Measurements from ENCODE around the gene PCDHB8. TPM values are rescaled to one million over a fixed set of nuclear protein-coding genes. Genes with fewer than 3 reads are reported as not detected.
"Not testable (repeated sequence)": the region's sequence is repeated elsewhere in the genome, so short reads cannot be mapped to it uniquely, and the experiment has no call there.

The PCDHB8 gene
- total RNA-seq, 1 experiment from 2014 or later, result 7.6 TPM

- Histone ChIP-seq H3K4me1 (ENCODE audit: control insufficient read depth, insufficient read depth, low read length) (no peaks in the 10 kb centered on the region), H3K27ac (ENCODE audit: low read length) (no peak within 1 kb of the TSS), H3K4me3 (ENCODE audit: low read depth in 2 of 2, low read length in 2 of 2) (peak within 1 kb of the TSS; percentile 35 to 51), H3K27me3 (ENCODE audit: control insufficient read depth, insufficient read depth, low read length) (peaks cover 3% of the 10 kb centered on the region; the same call in 1 of the 2 replicates), H3K36me3 (ENCODE audit: control insufficient read depth, insufficient read depth, low read length) (no peaks in the 10 kb centered on the region), H3K9me3 (ENCODE audit: control insufficient read depth, insufficient read depth, low read depth, low read length) (peaks cover 11% of the 10 kb centered on the region; the same call in 1 of the 2 replicates)
- intact Hi-C loops (cut with micrococcal nuclease; ENCODE audit: unreplicated experiment), result loop anchor here (5.0 kb wide), 2 partner anchors 189 to 339 kb away; partner anchors contain the start of gene PCDHGA10
- TF ChIP-seq CTCF (IDR thresholded peaks at IDR 0.05) (peak; percentile 72), SIN3A (IDR thresholded peaks at IDR 0.05; ENCODE audit: borderline replicate concordance, insufficient read depth, low read depth, low read length) (no peak)
- no TSS peak for BruUV-seq (replicated peaks)
- CTCF ChIA-PET, result interaction anchor here (0.6 to 2.1 kb wide), 16 partner anchors 17 to 395 kb away, joined by 3 to 12 read pairs (median 4); partner anchors contain the start of genes DIAPH1, PCDHB10, PCDHB11 and PCDHB2
- in situ Hi-C loops (cut with HindIII; ENCODE audit: low pct_unique_long_range_greater_than_20kb, low sequenced_read_pairs), result no loop called here
- ATAC-seq, result peak; percentile 94
- DNase-seq (ENCODE audit: low read depth, low spot score), result peak; percentile 22
- POLR2A ChIA-PET, result interaction anchor here (0.5 kb wide), 1 partner anchor 335 kb away, joined by 3 read pairs; no protein-coding TSS in a partner anchor
Observed at GRCh38 chr5:141223112-141223783, 45.7 kb downstream of the PCDHB8 start, which contains the start of gene PCDHB14. Gene PCDHB14 (plus strand): TSS chr5:141223343. CDS start chr5:141223506, 163 bp downstream.

GRCh38 chr5:141224844-141225243 is 47.3 kb downstream of the PCDHB8 start:
- H3K27ac ChIP-seq (ENCODE audit: low read length); DNase-seq (ENCODE audit: low read depth, low spot score); CTCF ChIA-PET; in situ Hi-C loops (cut with HindIII; ENCODE audit: low pct_unique_long_range_greater_than_20kb, low sequenced_read_pairs); H3K9me3 ChIP-seq (ENCODE audit: control insufficient read depth, insufficient read depth, low read depth, low read length); H3K36me3 ChIP-seq (ENCODE audit: control insufficient read depth, insufficient read depth, low read length); H3K4me3 ChIP-seq (ENCODE audit: low read depth in 2 of 2, low read length in 2 of 2); H3K27me3 ChIP-seq (ENCODE audit: control insufficient read depth, insufficient read depth, low read length); ATAC-seq; POLR2A ChIA-PET; H3K4me1 ChIP-seq (ENCODE audit: control insufficient read depth, insufficient read depth, low read length); BruUV-seq (replicated peaks): not testable (repeated sequence)
- intact Hi-C loops (cut with micrococcal nuclease; ENCODE audit: unreplicated experiment), result loop anchor here (5.0 kb wide), 2 partner anchors 187 to 337 kb away; partner anchors contain the start of gene PCDHGA10

- H3K4me3 ChIP-seq (ENCODE audit: low read depth in 2 of 2, low read length in 2 of 2); ATAC-seq; intact Hi-C loops (cut with micrococcal nuclease; ENCODE audit: unreplicated experiment); CTCF ChIA-PET; BruUV-seq (replicated peaks); in situ Hi-C loops (cut with HindIII; ENCODE audit: low pct_unique_long_range_greater_than_20kb, low sequenced_read_pairs); H3K27me3 ChIP-seq (ENCODE audit: control insufficient read depth, insufficient read depth, low read length); H3K9me3 ChIP-seq (ENCODE audit: control insufficient read depth, insufficient read depth, low read depth, low read length); H3K4me1 ChIP-seq (ENCODE audit: control insufficient read depth, insufficient read depth, low read length); DNase-seq (ENCODE audit: low read depth, low spot score); H3K36me3 ChIP-seq (ENCODE audit: control insufficient read depth, insufficient read depth, low read length); H3K27ac ChIP-seq (ENCODE audit: low read length): not testable (repeated sequence)
- POLR2A ChIA-PET, result interaction anchor here (0.6 kb wide), 1 partner anchor 29 kb away, joined by 3 read pairs; no protein-coding TSS in a partner anchor
Observed at GRCh38 chr5:141225421-141225820, 47.8 kb downstream of the PCDHB8 start.

Other genes with a start within 250 kb of the PCDHB8 start
- gene PCDHAC2, start 211.3 kb upstream of the PCDHB8 start, total RNA-seq (2021; ENCODE audit: unreplicated experiment), result 8.8 TPM
- gene PCDHB1, start 126.4 kb upstream of the PCDHB8 start, total RNA-seq (2021; ENCODE audit: unreplicated experiment), result 0.05 TPM
- gene PCDHB2, start 83.2 kb upstream of the PCDHB8 start, total RNA-seq (2021; ENCODE audit: unreplicated experiment), result 12.8 TPM
- gene PCDHB3, start 77.3 kb upstream of the PCDHB8 start, total RNA-seq (2021; ENCODE audit: unreplicated experiment), result 0.92 TPM
- 0.26 TPM for gene PCDHB4, start 56.0 kb upstream of the PCDHB8 start, total RNA-seq (2021; ENCODE audit: unreplicated experiment)
- 0.08 TPM for gene PCDHB5, start 42.6 kb upstream of the PCDHB8 start, total RNA-seq (2021; ENCODE audit: unreplicated experiment)
- gene PCDHB6, start 27.7 kb upstream of the PCDHB8 start, total RNA-seq (2021; ENCODE audit: unreplicated experiment), result 1.9 TPM
- 1.3 TPM for gene PCDHB7, start 5.1 kb upstream of the PCDHB8 start, total RNA-seq (2021; ENCODE audit: unreplicated experiment)
- 1.8 TPM for gene PCDHB16, start 4.6 kb downstream of the PCDHB8 start, total RNA-seq (2021; ENCODE audit: unreplicated experiment)
- 1.8 TPM for gene PCDHB9, start 9.4 kb downstream of the PCDHB8 start, total RNA-seq (2021; ENCODE audit: unreplicated experiment)
- gene PCDHB10, start 14.6 kb downstream of the PCDHB8 start, total RNA-seq (2021; ENCODE audit: unreplicated experiment), result 0.72 TPM
- 1.6 TPM for gene PCDHB11, start 21.8 kb downstream of the PCDHB8 start, total RNA-seq (2021; ENCODE audit: unreplicated experiment)
- gene PCDHB12, start 30.9 kb downstream of the PCDHB8 start, total RNA-seq (2021; ENCODE audit: unreplicated experiment), result 0.44 TPM
- gene PCDHB13, start 36.1 kb downstream of the PCDHB8 start, total RNA-seq (2021; ENCODE audit: unreplicated experiment), result 1.0 TPM
- gene PCDHB14, start 45.6 kb downstream of the PCDHB8 start, total RNA-seq (2021; ENCODE audit: unreplicated experiment), result 0.80 TPM
- 0.15 TPM for gene PCDHB15, start 67.6 kb downstream of the PCDHB8 start, total RNA-seq (2021; ENCODE audit: unreplicated experiment)
- 0.28 TPM for gene SLC25A2, start 126.3 kb downstream of the PCDHB8 start, total RNA-seq (2021; ENCODE audit: unreplicated experiment)
- 71.0 TPM for gene TAF7, start 143.0 kb downstream of the PCDHB8 start, total RNA-seq (2021; ENCODE audit: unreplicated experiment)
- 0.92 TPM for gene PCDHGA1, start 152.7 kb downstream of the PCDHB8 start, total RNA-seq (2021; ENCODE audit: unreplicated experiment)
- 0.05 TPM for gene PCDHGA2, start 161.0 kb downstream of the PCDHB8 start, total RNA-seq (2021; ENCODE audit: unreplicated experiment)
- not detected for gene PCDHGA3, start 166.0 kb downstream of the PCDHB8 start, total RNA-seq (2021; ENCODE audit: unreplicated experiment)
- gene PCDHGB1, start 172.3 kb downstream of the PCDHB8 start, total RNA-seq (2021; ENCODE audit: unreplicated experiment), result 2.0 TPM
- gene PCDHGA4, start 177.2 kb downstream of the PCDHB8 start, total RNA-seq (2021; ENCODE audit: unreplicated experiment), result 0.69 TPM
- 5.3 TPM for gene PCDHGB2, start 182.2 kb downstream of the PCDHB8 start, total RNA-seq (2021; ENCODE audit: unreplicated experiment)
- gene PCDHGA5, start 186.4 kb downstream of the PCDHB8 start, total RNA-seq (2021; ENCODE audit: unreplicated experiment), result 0.67 TPM
- 0.49 TPM for gene PCDHGB3, start 192.5 kb downstream of the PCDHB8 start, total RNA-seq (2021; ENCODE audit: unreplicated experiment)
- gene PCDHGA6, start 196.1 kb downstream of the PCDHB8 start, total RNA-seq (2021; ENCODE audit: unreplicated experiment), result 0.59 TPM
- 0.18 TPM for gene PCDHGA7, start 205.0 kb downstream of the PCDHB8 start, total RNA-seq (2021; ENCODE audit: unreplicated experiment)
- gene PCDHGB4, start 209.9 kb downstream of the PCDHB8 start, total RNA-seq (2021; ENCODE audit: unreplicated experiment), result 0.21 TPM
- gene PCDHGA8, start 214.8 kb downstream of the PCDHB8 start, total RNA-seq (2021; ENCODE audit: unreplicated experiment), result 0.18 TPM
- 0.87 TPM for gene PCDHGB5, start 220.2 kb downstream of the PCDHB8 start, total RNA-seq (2021; ENCODE audit: unreplicated experiment)
- 0.15 TPM for gene PCDHGA9, start 225.0 kb downstream of the PCDHB8 start, total RNA-seq (2021; ENCODE audit: unreplicated experiment)
- 0.23 TPM for gene PCDHGB6, start 230.2 kb downstream of the PCDHB8 start, total RNA-seq (2021; ENCODE audit: unreplicated experiment)
- 0.69 TPM for gene PCDHGA10, start 235.2 kb downstream of the PCDHB8 start, total RNA-seq (2021; ENCODE audit: unreplicated experiment)
- gene PCDHGB7, start 239.9 kb downstream of the PCDHB8 start, total RNA-seq (2021; ENCODE audit: unreplicated experiment), result 6.7 TPM
- 0.39 TPM for gene PCDHGA11, start 243.3 kb downstream of the PCDHB8 start, total RNA-seq (2021; ENCODE audit: unreplicated experiment)

Data from Panc1 (cell line).